GM21737 (cell line): ENCODE data around the gene MS4A3.
"Not testable (repeated sequence)": the region's sequence is repeated elsewhere in the genome, so short reads cannot be mapped to it uniquely, and the experiment has no call there.

Experiments used
- ATAC-seq: cut with Tn5 transposase; IDR thresholded peaks from one replicate; pipeline ENCODE4 v1.9.1; 2021; ENCODE audit warnings: mild to moderate bottlenecking, moderate library complexity; ENCODE audit not compliant: unreplicated experiment

The MS4A3 gene

GRCh38 chr11:60056349-60056969 is at the start of gene MS4A3:
MS4A3 (plus strand) TSS chr11:60056665; CDS start chr11:60061161, 4,496 bp downstream.
- ATAC-seq: no peak

GRCh38 chr11:60016881-60017280 is 39.6 kb upstream of the MS4A3 start, which contains the start of gene OOSP4B:
OOSP4B (plus strand) TSS chr11:60017181.
- no peak for ATAC-seq

- no peak for ATAC-seq
Observed at GRCh38 chr11:60018058-60018457, 38.4 kb upstream of the MS4A3 start.

- ATAC-seq: not testable (repeated sequence)
Observed at GRCh38 chr11:60020376-60020775, 36.1 kb upstream of the MS4A3 start.

- ATAC-seq: no peak
Observed at GRCh38 chr11:60029015-60029632, 27.3 kb upstream of the MS4A3 start.

GRCh38 chr11:60040109-60040508 is 16.4 kb upstream of the MS4A3 start, which contains the start of gene OOSP2:
OOSP2 (plus strand) TSS chr11:60040409; CDS start chr11:60040460, 51 bp downstream.
- no peak for ATAC-seq

- not testable (repeated sequence) for ATAC-seq
Observed at GRCh38 chr11:60050422-60050821, 6.0 kb upstream of the MS4A3 start.

GRCh38 chr11:60050839-60051238 is 5.6 kb upstream of the MS4A3 start:
- not testable (repeated sequence) for ATAC-seq

- no peak for ATAC-seq
Observed at GRCh38 chr11:60059052-60059451, 2.6 kb downstream of the MS4A3 start.

- ATAC-seq: no peak
Observed at GRCh38 chr11:60059521-60060240, 3.2 kb downstream of the MS4A3 start.

GRCh38 chr11:60064111-60064510 is 7.6 kb downstream of the MS4A3 start:
- no peak for ATAC-seq

GRCh38 chr11:60065801-60066200 is 9.3 kb downstream of the MS4A3 start:
- no peak for ATAC-seq

GRCh38 chr11:60069450-60069849 is 13.0 kb downstream of the MS4A3 start:
- no peak for ATAC-seq

- ATAC-seq: not testable (repeated sequence)
Observed at GRCh38 chr11:60071644-60072043, 15.2 kb downstream of the MS4A3 start.

- ATAC-seq: no peak
Observed at GRCh38 chr11:60077216-60077817, 20.9 kb downstream of the MS4A3 start.

GRCh38 chr11:60077981-60078380 is 21.5 kb downstream of the MS4A3 start:
- no peak for ATAC-seq

- ATAC-seq: no peak
Observed at GRCh38 chr11:60078745-60079144, 22.3 kb downstream of the MS4A3 start.

- no peak for ATAC-seq
Observed at GRCh38 chr11:60080535-60080934, 24.1 kb downstream of the MS4A3 start.

- ATAC-seq: no peak
Observed at GRCh38 chr11:60084631-60085273, 28.3 kb downstream of the MS4A3 start.

- no peak for ATAC-seq
Observed at GRCh38 chr11:60085909-60086308, 29.4 kb downstream of the MS4A3 start.

GRCh38 chr11:60087239-60087638 is 30.8 kb downstream of the MS4A3 start:
- no peak for ATAC-seq
